ENCODE results near the gene CUL1.

The CUL1 gene

GRCh38 chr7:148790131-148790726, 91.5 kb downstream of the CUL1 start:
- no peak overlapping the region for H3K4me3 ChIP-seq (ENCODE audit: low read depth, low read length)
- H3K4me1 ChIP-seq (ENCODE audit: control insufficient read depth, insufficient read depth, low read length) = no peaks in the 10 kb centered on the region
- no peaks in the 10 kb centered on the region for H3K9me3 ChIP-seq (ENCODE audit: control insufficient read depth, insufficient read depth, low read depth, low read length)
- peaks cover 93% of the 10 kb centered on the region for H3K36me3 ChIP-seq (ENCODE audit: control insufficient read depth, insufficient read depth, low read length)
- H3K27me3 ChIP-seq (ENCODE audit: control insufficient read depth, insufficient read depth, low read length) = no peaks in the 10 kb centered on the region
- H3K27ac ChIP-seq (ENCODE audit: low read depth, low read length) = no peak overlapping the region
- no peak overlapping the region for H3K9ac ChIP-seq (ENCODE audit: low read length)

- peaks cover 92% of the 10 kb centered on the region for H3K36me3 ChIP-seq (ENCODE audit: control insufficient read depth, insufficient read depth, low read length)
- H3K4me3 ChIP-seq (ENCODE audit: low read depth, low read length) = no peak overlapping the region
Observed at GRCh38 chr7:148790850-148791249, 92.1 kb downstream of the CUL1 start.

GRCh38 chr7:148791546-148791945, 92.8 kb downstream of the CUL1 start:
- Histone ChIP-seq H3K9me3 (ENCODE audit: control insufficient read depth, insufficient read depth, low read depth, low read length) (no peaks in the 10 kb centered on the region), H3K9ac (ENCODE audit: low read length) (no peak overlapping the region), H3K27ac (ENCODE audit: low read depth, low read length) (no peak overlapping the region), H3K4me3 (ENCODE audit: low read depth, low read length) (no peak overlapping the region), H3K27me3 (ENCODE audit: control insufficient read depth, insufficient read depth, low read length) (no peaks in the 10 kb centered on the region), H3K4me1 (ENCODE audit: control insufficient read depth, insufficient read depth, low read length) (no peaks in the 10 kb centered on the region), H3K36me3 (ENCODE audit: control insufficient read depth, insufficient read depth, low read length) (peaks cover 91% of the 10 kb centered on the region)

More at GRCh38 chr7:148790850-148791249, 92.1 kb downstream of the CUL1 start:
- H3K9ac ChIP-seq (ENCODE audit: low read length) = no peak overlapping the region
- H3K4me1 ChIP-seq (ENCODE audit: control insufficient read depth, insufficient read depth, low read length) = no peaks in the 10 kb centered on the region
- no peaks in the 10 kb centered on the region for H3K9me3 ChIP-seq (ENCODE audit: control insufficient read depth, insufficient read depth, low read depth, low read length)
- no peaks in the 10 kb centered on the region for H3K27me3 ChIP-seq (ENCODE audit: control insufficient read depth, insufficient read depth, low read length)
- H3K27ac ChIP-seq (ENCODE audit: low read depth, low read length) = no peak overlapping the region

GRCh38 chr7:148793590-148793989, 94.9 kb downstream of the CUL1 start:
- H3K4me3 ChIP-seq (ENCODE audit: low read depth, low read length) = no peak overlapping the region
- H3K27me3 ChIP-seq (ENCODE audit: control insufficient read depth, insufficient read depth, low read length) = no peaks in the 10 kb centered on the region
- H3K9me3 ChIP-seq (ENCODE audit: control insufficient read depth, insufficient read depth, low read depth, low read length) = no peaks in the 10 kb centered on the region
- no peak overlapping the region for H3K9ac ChIP-seq (ENCODE audit: low read length)
- no peaks in the 10 kb centered on the region for H3K4me1 ChIP-seq (ENCODE audit: control insufficient read depth, insufficient read depth, low read length)
- no peak overlapping the region for H3K27ac ChIP-seq (ENCODE audit: low read depth, low read length)
- H3K36me3 ChIP-seq (ENCODE audit: control insufficient read depth, insufficient read depth, low read length) = peaks cover 91% of the 10 kb centered on the region

- no peak overlapping the region for H3K9ac ChIP-seq (ENCODE audit: low read length)
- no peak overlapping the region for H3K27ac ChIP-seq (ENCODE audit: low read depth, low read length)
- H3K27me3 ChIP-seq (ENCODE audit: control insufficient read depth, insufficient read depth, low read length) = no peaks in the 10 kb centered on the region
- no peak overlapping the region for H3K4me3 ChIP-seq (ENCODE audit: low read depth, low read length)
- no peaks in the 10 kb centered on the region; the same call in 1 of the 2 replicates for H3K9me3 ChIP-seq (ENCODE audit: control insufficient read depth, insufficient read depth, low read depth, low read length)
- no peaks in the 10 kb centered on the region for H3K4me1 ChIP-seq (ENCODE audit: control insufficient read depth, insufficient read depth, low read length)
- peaks cover 92% of the 10 kb centered on the region for H3K36me3 ChIP-seq (ENCODE audit: control insufficient read depth, insufficient read depth, low read length)
Observed at GRCh38 chr7:148794476-148794875, 95.8 kb downstream of the CUL1 start.

- Histone ChIP-seq H3K27ac (ENCODE audit: low read depth, low read length) (no peak overlapping the region), H3K9me3 (ENCODE audit: control insufficient read depth, insufficient read depth, low read depth, low read length) (no peaks in the 10 kb centered on the region; the same call in 1 of the 2 replicates), H3K4me1 (ENCODE audit: control insufficient read depth, insufficient read depth, low read length) (peaks cover 11% of the 10 kb centered on the region; the same call in 1 of the 2 replicates), H3K9ac (ENCODE audit: low read length) (no peak overlapping the region), H3K4me3 (ENCODE audit: low read depth, low read length) (no peak overlapping the region), H3K36me3 (ENCODE audit: control insufficient read depth, insufficient read depth, low read length) (peaks cover 89% of the 10 kb centered on the region), H3K27me3 (ENCODE audit: control insufficient read depth, insufficient read depth, low read length) (no peaks in the 10 kb centered on the region)
Observed at GRCh38 chr7:148796841-148797240, 98.1 kb downstream of the CUL1 start.

- H3K4me1 ChIP-seq (ENCODE audit: control insufficient read depth, insufficient read depth, low read length) = peaks cover 11% of the 10 kb centered on the region; the same call in 1 of the 2 replicates
- no peak overlapping the region for H3K27ac ChIP-seq (ENCODE audit: low read depth, low read length)
- H3K4me3 ChIP-seq (ENCODE audit: low read depth, low read length) = no peak overlapping the region
- no peaks in the 10 kb centered on the region for H3K27me3 ChIP-seq (ENCODE audit: control insufficient read depth, insufficient read depth, low read length)
- peaks cover 65% of the 10 kb centered on the region for H3K36me3 ChIP-seq (ENCODE audit: control insufficient read depth, insufficient read depth, low read length)
- H3K9me3 ChIP-seq (ENCODE audit: control insufficient read depth, insufficient read depth, low read depth, low read length) = no peaks in the 10 kb centered on the region; the same call in 1 of the 2 replicates
- no peak overlapping the region for H3K9ac ChIP-seq (ENCODE audit: low read length)
Observed at GRCh38 chr7:148799893-148800555, 101.3 kb downstream of the CUL1 start.

- Histone ChIP-seq H3K9ac (ENCODE audit: low read length) (no peak overlapping the region), H3K4me1 (ENCODE audit: control insufficient read depth, insufficient read depth, low read length) (peaks cover 11% of the 10 kb centered on the region; the same call in 1 of the 2 replicates), H3K4me3 (ENCODE audit: low read depth, low read length) (no peak overlapping the region), H3K36me3 (ENCODE audit: control insufficient read depth, insufficient read depth, low read length) (peaks cover 62% of the 10 kb centered on the region), H3K9me3 (ENCODE audit: control insufficient read depth, insufficient read depth, low read depth, low read length) (no peaks in the 10 kb centered on the region; the same call in 1 of the 2 replicates), H3K27ac (ENCODE audit: low read depth, low read length) (no peak overlapping the region), H3K27me3 (ENCODE audit: control insufficient read depth, insufficient read depth, low read length) (no peaks in the 10 kb centered on the region)
Observed at GRCh38 chr7:148800677-148801076, 102.0 kb downstream of the CUL1 start.

- Histone ChIP-seq H3K9me3 (ENCODE audit: control insufficient read depth, insufficient read depth, low read depth, low read length) (no peaks in the 10 kb centered on the region; the same call in 1 of the 2 replicates), H3K27ac (ENCODE audit: low read depth, low read length) (no peak overlapping the region), H3K9ac (ENCODE audit: low read length) (no peak overlapping the region), H3K27me3 (ENCODE audit: control insufficient read depth, insufficient read depth, low read length) (no peaks in the 10 kb centered on the region), H3K4me3 (ENCODE audit: low read depth, low read length) (no peak overlapping the region), H3K36me3 (ENCODE audit: control insufficient read depth, insufficient read depth, low read length) (peaks cover 62% of the 10 kb centered on the region), H3K4me1 (ENCODE audit: control insufficient read depth, insufficient read depth, low read length) (peaks cover 11% of the 10 kb centered on the region; the same call in 1 of the 2 replicates)
Observed at GRCh38 chr7:148802101-148802493, 103.4 kb downstream of the CUL1 start.

GRCh38 chr7:148803094-148803493, 104.4 kb downstream of the CUL1 start:
- Histone ChIP-seq H3K27me3 (ENCODE audit: control insufficient read depth, insufficient read depth, low read length) (no peaks in the 10 kb centered on the region), H3K4me1 (ENCODE audit: control insufficient read depth, insufficient read depth, low read length) (peaks cover 11% of the 10 kb centered on the region; the same call in 1 of the 2 replicates), H3K4me3 (ENCODE audit: low read depth, low read length) (no peak overlapping the region), H3K9me3 (ENCODE audit: control insufficient read depth, insufficient read depth, low read depth, low read length) (no peaks in the 10 kb centered on the region; the same call in 1 of the 2 replicates), H3K9ac (ENCODE audit: low read length) (no peak overlapping the region), H3K36me3 (ENCODE audit: control insufficient read depth, insufficient read depth, low read length) (peaks cover 62% of the 10 kb centered on the region), H3K27ac (ENCODE audit: low read depth, low read length) (no peak overlapping the region)
